Activated naive CD4-positive, alpha-beta T cell treated with anti-CD3 and anti-CD28 coated beads, Interleukin-2, amount 50 U/mL, for 24 hours (primary cell): ENCODE data around the gene PATZ1.

Experiments
- H3K27ac Mint-ChIP-seq: one replicate; pipeline ENCODE4 v1.8.0; 2021; ENCODE audit warnings: mild to moderate bottlenecking, mixed read lengths
- H3K27me3 Mint-ChIP-seq: one replicate; pipeline ENCODE4 v1.8.0; 2021; ENCODE audit warnings: mixed read lengths
- H3K36me3 Mint-ChIP-seq: one replicate; pipeline ENCODE4 v1.8.0; 2021; ENCODE audit warnings: mixed read lengths
- H3K4me1 Mint-ChIP-seq: one replicate; pipeline ENCODE4 v1.8.0; 2021; ENCODE audit warnings: mixed read lengths
- H3K4me3 Mint-ChIP-seq: one replicate; pipeline ENCODE4 v1.8.0; 2021; ENCODE audit warnings: mild to moderate bottlenecking, mixed read lengths
- H3K9me3 Mint-ChIP-seq: one replicate; pipeline ENCODE4 v1.8.0; 2021; ENCODE audit warnings: mixed read lengths

Gene PATZ1

DNA sequence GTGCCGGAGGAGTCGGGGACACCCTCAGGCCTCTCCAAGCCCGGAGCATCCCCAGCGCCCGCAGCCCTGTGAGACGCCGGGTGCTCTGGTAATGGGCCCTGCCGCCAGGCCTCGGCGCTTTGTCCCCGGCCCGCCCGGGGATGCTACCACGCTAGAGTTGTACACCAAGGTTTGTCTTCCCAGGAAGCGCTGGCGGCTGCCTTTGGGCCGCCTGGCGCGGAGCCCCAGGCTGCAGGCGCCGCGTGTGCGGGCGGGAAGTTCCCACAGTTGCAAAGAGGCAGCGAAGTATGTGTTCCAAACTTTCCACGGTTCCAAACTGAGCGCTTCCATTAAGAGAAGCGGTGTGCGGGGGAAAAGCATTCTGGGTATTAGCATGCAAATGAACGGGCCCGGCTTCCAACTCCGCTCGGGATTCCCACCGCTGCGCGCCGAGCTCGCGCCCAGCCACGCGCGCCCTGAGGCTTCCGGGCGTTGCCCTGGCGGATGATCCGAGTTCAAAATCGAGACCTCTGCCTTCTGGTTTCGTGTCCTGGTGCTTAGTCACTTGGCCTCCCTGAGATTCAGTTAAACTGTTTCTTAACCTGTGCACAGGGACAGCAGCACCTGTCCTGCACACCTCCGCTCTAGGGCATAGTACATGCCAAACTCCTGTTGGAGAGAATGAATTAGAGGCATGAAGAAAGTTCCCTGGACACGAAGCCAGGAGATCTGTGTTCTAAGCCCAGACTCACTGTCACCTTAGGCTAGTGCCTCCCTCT lies 1.3 kb upstream of the PATZ1 start:
- peak overlapping the region; percentile 82 for H3K27ac Mint-ChIP-seq
- no peaks in the 10 kb centered on the region for H3K9me3 Mint-ChIP-seq
- no peaks in the 10 kb centered on the region for H3K27me3 Mint-ChIP-seq
- peaks cover 30% of the 10 kb centered on the region for H3K4me1 Mint-ChIP-seq
- peaks cover 3% of the 10 kb centered on the region for H3K36me3 Mint-ChIP-seq
- H3K4me3 Mint-ChIP-seq = peak overlapping the region; percentile 88

DNA sequence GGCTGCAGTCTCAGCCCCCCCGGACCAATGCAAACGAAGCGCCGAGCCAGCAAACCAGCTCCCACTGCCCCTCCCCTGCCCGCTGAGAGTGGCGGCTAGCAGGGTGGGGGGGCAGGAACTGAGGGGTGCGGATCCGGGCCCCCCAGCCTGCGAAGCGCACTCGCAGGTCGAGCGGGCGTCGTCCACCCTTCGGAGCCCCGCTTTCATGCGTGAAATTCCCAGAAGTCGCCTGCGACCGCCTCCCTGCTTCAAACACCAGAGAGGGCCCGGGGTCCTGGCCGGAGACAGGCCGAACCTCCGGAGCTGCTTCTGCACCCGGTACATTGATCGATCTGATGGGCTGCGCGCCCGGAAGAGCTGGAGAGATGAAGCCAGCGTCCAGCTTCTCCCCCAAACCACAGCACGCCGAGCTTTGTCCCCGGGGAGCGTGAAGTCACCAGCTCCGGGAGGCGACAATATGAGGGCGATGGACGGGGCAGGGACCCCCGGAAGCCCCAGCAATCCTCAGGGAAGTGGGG lies 646 bp upstream of the PATZ1 start:
- Mint-ChIP-seq H3K27me3 (no peaks in the 10 kb centered on the region), H3K27ac (peak overlapping the region; percentile 46), H3K4me3 (peak overlapping the region; percentile 88), H3K4me1 (peaks cover 37% of the 10 kb centered on the region), H3K9me3 (no peaks in the 10 kb centered on the region), H3K36me3 (peaks cover 6% of the 10 kb centered on the region)

DNA sequence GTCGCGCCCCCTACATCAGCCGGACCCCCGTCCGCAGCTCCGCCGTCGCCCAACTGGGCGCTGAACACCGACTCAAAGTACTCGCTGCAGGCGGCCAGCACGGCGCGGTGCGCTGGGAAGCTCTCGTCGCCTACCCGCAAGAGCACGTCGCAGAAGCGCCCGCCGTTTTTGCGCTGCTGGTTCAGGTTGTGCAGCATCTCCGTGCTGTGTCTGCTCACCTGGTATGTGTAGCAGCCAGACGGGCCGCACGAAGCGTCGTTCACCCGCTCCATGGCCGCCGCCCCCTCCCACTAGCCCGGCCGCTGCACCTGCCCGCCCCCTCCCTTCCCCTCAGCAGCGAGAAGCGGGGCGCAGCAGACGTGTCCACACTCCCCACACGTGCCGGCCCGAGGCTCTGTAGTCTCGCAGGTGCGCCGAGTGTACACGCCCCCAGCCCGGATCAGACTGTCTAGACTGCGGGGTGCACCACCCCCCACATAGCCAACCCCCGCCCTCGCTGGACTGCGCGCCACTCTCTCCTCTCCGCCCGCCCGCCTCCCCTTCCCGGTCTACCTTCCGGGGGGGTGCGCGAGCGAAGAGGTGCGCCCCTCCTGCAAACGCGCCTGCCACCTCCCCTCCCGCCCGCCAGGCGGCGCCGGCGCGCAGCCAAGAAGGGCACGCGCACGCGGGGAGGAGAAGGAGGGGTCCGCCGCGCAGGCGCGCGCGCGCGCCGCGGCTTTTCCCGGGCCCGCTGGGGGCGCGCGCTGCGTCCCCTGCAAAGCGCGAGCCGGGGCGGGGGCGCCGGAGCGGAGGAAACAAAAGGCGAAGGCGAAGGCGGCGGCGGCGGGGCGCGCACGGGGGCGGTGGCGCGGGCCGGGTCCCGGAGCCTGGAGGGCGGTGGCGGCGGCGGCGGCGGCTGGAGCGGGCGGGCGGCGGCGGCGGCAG lies 553 bp downstream of the PATZ1 start:
- Mint-ChIP-seq H3K4me1 (peaks cover 49% of the 10 kb centered on the region), H3K4me3 (peak overlapping the region; percentile 90), H3K9me3 (no peaks in the 10 kb centered on the region), H3K27me3 (no peaks in the 10 kb centered on the region), H3K36me3 (peaks cover 6% of the 10 kb centered on the region), H3K27ac (peak overlapping the region; percentile 72)

DNA sequence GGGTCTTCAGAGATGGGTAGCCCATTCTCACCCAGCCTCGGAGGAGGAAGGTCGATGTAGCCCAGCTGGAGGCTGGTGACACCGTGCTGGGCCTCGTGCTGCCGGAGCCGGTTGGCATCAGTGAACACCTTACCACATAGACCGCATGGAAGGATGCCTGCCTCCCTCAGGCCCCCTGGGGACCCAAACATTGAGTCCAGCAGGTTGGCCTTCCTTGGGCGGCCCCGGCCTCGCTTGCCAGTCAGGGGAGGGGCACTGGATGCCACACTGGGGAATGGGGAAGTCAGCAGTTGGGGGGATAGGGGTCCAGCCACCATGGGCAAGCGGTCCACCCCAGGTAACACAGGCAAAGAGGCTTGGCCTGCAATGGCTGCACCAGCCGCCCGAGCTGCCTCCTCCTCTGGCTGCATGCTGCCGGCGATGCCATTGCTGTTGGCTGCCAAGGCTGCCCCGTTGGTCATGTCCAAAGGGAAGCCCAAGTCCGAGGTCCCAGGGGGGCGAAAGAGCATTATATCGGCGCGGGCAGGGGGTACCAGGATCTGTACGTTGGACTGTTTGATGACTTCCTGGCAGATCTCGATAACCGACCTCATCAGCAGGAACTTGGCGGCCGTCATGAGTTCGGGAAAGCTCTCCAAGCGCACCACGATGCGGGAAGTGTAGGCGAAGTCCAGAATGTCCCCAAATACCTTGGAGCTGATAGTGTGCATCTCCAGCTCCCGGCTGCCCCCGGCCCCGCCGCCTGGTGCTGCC lies 1.4 kb downstream of the PATZ1 start:
- Mint-ChIP-seq H3K4me1 (peaks cover 57% of the 10 kb centered on the region), H3K27me3 (no peaks in the 10 kb centered on the region), H3K27ac (peak overlapping the region; percentile 94), H3K36me3 (peaks cover 9% of the 10 kb centered on the region), H3K9me3 (no peaks in the 10 kb centered on the region), H3K4me3 (peak overlapping the region; percentile 90)

DNA sequence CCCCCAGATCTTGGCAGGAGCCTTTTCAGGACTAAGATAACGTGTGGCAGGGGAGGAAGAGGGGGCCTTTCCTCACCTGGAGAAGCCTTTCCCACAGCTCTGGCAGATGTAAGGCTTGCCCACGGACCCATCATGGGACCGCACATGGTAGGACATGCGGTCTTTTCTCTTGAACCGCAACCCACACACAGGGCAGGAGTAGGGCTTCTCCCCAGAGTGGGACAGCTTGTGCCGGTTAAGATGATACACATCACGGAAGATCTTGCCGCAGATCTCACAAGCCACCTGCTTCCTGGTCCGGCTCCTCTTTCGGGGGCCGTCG lies 1.9 kb downstream of the PATZ1 start:
- no peaks in the 10 kb centered on the region for H3K27me3 Mint-ChIP-seq
- H3K4me1 Mint-ChIP-seq = peaks cover 62% of the 10 kb centered on the region
- peaks cover 9% of the 10 kb centered on the region for H3K36me3 Mint-ChIP-seq
- H3K9me3 Mint-ChIP-seq = no peaks in the 10 kb centered on the region
- peak overlapping the region; percentile 90 for H3K4me3 Mint-ChIP-seq
- H3K27ac Mint-ChIP-seq = peak overlapping the region; percentile 94

DNA sequence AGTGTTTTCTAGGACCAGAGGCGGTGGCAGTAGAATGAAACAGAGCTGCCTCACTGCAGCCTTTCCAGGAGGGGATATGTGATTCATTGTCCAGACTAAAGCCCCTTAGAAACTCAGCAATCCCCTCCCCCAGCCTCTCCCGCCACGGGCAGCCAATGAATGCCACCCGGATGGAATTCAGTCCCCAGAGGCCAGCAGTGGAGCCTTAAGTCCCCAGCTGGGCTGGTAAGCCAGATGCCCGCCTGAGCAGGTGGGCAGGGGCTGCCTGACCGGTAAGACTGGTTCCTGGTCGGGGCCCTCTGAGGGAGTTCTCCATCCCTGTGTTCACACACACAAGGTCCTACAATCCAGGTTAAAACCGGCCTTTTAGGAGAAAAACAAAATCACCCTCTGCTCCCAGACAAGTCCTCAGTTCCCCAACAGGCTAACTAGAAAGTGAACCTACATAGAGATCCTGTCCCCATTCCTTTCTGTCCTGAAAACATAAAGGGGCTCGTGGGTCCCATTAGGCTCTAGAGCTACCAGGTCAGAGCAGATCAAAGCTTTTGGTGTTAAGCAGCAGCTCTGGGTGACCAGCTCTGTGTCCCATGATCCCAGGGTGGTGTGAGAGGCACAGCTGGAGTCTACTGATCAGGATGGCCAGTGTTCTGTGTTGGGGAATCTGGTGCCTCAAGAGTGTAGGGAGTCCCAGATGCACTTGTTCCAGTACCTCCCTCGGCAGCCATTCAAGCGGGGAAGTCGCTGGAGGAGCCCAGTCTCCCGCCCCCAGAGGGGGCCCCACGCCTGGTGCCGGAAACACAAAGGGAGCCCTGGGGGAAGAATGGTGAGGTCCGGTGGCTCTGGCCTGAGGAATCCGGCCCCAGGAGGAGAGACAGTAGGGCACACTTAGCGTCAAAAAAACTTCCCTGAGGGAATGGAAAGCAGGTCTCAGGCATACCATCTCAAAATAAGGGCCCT lies 2.6 kb downstream of the PATZ1 start:
- peaks cover 9% of the 10 kb centered on the region for H3K36me3 Mint-ChIP-seq
- no peaks in the 10 kb centered on the region for H3K9me3 Mint-ChIP-seq
- no peaks in the 10 kb centered on the region for H3K27me3 Mint-ChIP-seq
- peaks cover 66% of the 10 kb centered on the region for H3K4me1 Mint-ChIP-seq
- H3K4me3 Mint-ChIP-seq = peak overlapping the region; percentile 90
- peak overlapping the region; percentile 94 for H3K27ac Mint-ChIP-seq

DNA sequence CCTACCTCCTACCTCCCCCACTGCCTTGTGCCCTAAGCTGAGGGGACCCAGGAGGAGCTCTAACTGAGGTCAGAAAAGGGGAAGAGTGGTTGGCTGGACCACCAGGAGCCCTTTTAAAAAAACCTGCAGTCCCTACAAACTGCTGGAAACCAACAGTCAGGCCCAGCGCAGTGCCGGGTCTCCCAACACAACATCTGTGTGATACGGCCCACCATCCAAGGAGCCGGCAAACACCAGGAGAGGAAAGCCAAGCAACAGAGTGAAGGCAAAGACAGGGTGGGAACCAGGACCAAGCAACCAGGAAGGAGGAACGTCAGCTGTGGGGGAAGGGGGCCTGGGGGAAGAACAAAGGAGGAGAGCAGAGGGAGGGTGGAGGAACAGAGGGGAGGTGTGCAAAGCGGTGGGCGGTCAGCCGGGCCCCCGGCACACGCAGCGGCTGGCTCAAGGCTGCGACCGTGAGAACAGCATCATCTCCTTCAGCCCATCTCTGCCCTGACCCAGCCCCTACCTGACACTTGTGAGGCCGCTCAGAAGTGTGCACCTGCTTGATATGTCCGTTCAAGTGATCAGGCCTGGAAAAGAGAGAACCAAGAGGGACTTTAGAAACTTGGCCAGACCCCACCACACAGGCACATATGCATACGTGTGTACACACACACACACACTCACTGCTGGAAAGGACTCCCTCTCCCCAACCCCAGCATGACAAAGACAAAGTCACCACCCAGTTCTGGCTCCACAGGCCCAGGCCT lies 3.6 kb downstream of the PATZ1 start:
- Mint-ChIP-seq H3K4me3 (peak overlapping the region; percentile 90), H3K27me3 (no peaks in the 10 kb centered on the region), H3K9me3 (no peaks in the 10 kb centered on the region), H3K27ac (peak overlapping the region; percentile 89), H3K36me3 (peaks cover 9% of the 10 kb centered on the region), H3K4me1 (peaks cover 72% of the 10 kb centered on the region)

DNA sequence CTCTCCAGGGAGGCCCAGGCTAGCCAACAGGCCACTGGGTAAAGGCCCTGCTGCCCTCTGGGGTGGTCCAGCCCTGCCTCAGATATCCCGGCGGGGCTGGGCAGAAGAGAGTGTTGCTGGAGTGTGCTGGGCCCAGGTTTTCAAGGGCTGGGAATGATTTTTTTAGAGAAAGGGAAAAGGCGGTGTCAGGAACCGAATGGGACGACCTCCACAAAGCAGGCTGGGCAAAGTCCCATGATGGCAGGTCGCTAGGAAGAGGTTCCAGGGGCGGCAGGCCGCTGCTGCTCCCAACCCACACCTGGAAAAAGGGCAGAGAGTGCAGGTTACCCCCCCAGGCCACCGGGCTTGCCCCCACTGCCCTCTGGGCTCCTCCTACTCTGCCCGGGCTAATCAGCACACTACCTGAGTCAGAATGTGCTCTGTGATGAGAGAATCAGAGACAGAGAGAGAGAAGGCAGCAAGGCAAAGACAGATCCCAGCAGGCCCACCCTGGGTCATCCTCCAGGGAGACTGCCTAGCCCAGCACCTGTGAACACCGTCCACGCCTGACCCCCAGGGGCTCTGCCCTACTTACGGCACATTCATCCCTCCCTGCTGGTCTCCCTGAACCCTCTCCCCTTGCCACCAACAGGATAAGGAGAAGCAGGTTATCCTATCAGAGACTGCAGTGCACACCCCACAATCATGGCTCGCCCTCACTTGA lies 4.6 kb downstream of the PATZ1 start:
- Mint-ChIP-seq H3K36me3 (peaks cover 9% of the 10 kb centered on the region), H3K27ac (peak overlapping the region; percentile 84), H3K4me1 (peaks cover 78% of the 10 kb centered on the region), H3K27me3 (no peaks in the 10 kb centered on the region), H3K9me3 (no peaks in the 10 kb centered on the region), H3K4me3 (peak overlapping the region; percentile 90)

DNA sequence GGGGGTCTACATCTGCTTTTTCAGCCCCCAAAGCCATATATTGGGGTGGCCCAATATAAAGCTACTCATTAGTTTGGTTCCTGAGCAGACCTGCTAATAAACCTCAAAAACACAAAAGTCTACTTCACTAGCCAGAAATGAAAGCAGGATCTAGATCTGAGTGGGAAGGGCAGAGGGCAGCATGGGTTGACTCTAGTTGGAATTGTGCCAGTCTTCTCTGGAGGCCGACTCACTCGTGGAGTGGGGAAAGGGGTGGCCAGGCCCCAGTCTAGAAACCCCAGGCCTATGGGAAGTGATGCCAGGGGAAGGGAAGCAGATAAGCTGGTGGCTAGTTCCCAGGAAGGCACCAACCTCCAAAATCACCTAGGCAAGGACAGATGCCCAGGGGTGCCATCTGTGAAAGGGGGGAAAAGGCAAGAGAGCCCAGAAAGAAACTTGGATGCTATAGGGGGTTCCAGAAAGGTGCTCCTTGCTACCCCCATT lies 5.3 kb downstream of the PATZ1 start:
- Mint-ChIP-seq H3K36me3 (peaks cover 9% of the 10 kb centered on the region), H3K27ac (peak overlapping the region; percentile 81), H3K4me3 (peak overlapping the region; percentile 34), H3K27me3 (no peaks in the 10 kb centered on the region), H3K4me1 (peaks cover 81% of the 10 kb centered on the region), H3K9me3 (no peaks in the 10 kb centered on the region)

DNA sequence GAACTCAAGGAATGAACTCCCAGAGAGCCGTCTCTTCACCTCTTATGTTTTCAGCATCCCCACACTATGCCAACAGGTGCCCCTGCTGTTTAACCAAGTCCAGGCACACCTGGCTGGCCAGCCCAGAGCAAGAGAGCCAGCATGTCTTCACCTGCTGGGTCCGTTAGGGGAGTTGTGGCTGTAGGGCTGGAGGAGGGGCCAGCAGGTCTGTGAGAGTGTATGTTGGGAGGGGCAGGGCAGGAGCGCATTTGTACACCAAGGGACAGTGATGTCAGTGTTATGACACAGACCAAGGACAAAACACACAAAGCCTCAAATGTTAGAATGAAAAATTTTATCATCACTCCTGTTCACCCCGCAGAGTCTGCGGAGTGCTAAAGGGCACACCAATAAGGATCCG lies 5.8 kb downstream of the PATZ1 start:
- Mint-ChIP-seq H3K27ac (peak overlapping the region; percentile 81), H3K4me3 (peak overlapping the region; percentile 24), H3K27me3 (no peaks in the 10 kb centered on the region), H3K36me3 (peaks cover 9% of the 10 kb centered on the region), H3K9me3 (no peaks in the 10 kb centered on the region), H3K4me1 (peaks cover 86% of the 10 kb centered on the region)

DNA sequence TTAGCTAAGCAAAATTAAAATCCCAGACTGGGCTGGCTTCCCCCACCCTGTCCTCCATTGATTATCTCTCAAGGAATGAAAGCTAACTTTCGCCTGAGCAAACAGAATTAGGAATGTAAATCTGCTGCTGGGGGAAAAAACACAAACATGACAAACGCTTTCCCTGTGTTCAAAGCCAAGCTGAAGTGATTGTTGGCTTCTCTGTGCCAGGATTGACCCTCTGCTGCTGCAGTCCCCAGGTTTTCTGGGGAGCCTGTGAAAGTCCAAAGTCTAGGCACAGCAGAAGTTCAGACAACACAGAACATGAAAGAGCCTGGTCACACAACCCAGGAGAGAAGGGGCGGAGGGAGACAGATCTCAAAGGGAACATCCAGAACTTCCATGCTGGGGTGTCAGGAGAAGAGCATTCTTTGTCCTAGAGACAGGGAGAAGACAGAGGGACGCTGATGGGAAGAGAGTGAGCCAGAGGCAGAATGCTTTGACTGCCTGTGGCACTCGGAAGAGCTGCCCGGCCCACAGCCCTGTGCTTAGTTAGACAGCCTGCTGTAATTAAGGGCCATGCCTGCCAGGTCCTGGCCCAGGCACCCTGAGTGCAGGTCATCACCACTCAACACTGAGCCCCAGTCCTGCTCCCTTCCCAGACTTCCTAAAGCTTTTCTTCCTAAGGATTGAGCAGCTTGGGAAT lies 6.9 kb downstream of the PATZ1 start:
- H3K4me3 Mint-ChIP-seq = peak overlapping the region; percentile 9
- H3K27me3 Mint-ChIP-seq = no peaks in the 10 kb centered on the region
- H3K9me3 Mint-ChIP-seq = no peaks in the 10 kb centered on the region
- peaks cover 89% of the 10 kb centered on the region for H3K4me1 Mint-ChIP-seq
- peaks cover 9% of the 10 kb centered on the region for H3K36me3 Mint-ChIP-seq
- H3K27ac Mint-ChIP-seq = peak overlapping the region; percentile 88

DNA sequence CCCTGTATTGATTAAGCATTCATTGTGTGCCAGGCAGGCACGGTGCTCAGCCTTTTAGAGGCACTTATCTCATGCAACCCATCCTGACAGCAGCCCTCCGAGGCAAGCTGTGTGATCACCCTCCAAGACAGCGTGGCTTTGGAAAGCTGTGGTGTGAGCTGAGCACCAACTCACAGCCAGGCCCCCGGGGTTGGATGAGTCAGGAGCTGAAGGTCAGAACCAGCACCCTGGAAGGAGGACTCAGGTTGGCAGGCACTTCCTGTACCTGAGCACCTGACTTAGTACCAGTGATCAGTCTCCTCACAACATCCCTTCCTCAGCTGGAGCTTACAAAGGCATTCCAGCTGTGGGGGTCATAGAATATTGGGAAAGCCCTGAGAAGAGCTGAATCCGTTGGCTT lies 9.0 kb downstream of the PATZ1 start:
- H3K36me3 Mint-ChIP-seq = peaks cover 11% of the 10 kb centered on the region
- H3K9me3 Mint-ChIP-seq = no peaks in the 10 kb centered on the region
- peaks cover 85% of the 10 kb centered on the region for H3K4me1 Mint-ChIP-seq
- H3K27ac Mint-ChIP-seq = peak overlapping the region; percentile 74
- H3K4me3 Mint-ChIP-seq = no peak overlapping the region
- no peaks in the 10 kb centered on the region for H3K27me3 Mint-ChIP-seq

DNA sequence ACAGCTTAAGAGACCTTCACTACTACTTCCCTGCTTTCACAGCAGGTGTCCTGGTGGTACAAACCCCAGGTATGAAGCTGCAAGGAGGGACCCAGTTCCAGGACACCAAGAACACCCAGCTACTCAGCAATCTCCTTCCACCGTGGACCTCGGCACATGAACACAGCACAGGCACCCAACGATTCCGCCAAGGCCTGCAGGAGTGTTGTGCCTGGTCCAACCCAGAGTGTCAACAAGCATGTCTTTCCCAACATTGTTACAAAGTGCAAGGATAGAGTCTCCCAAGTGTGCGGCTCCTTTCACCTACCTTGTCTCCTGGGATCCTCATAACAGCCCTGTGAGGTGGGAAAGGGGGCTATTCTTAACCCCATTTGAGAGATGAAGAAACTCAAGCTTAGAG lies 11.8 kb downstream of the PATZ1 start:
- no peaks in the 10 kb centered on the region for H3K27me3 Mint-ChIP-seq
- H3K9me3 Mint-ChIP-seq = no peaks in the 10 kb centered on the region
- H3K4me1 Mint-ChIP-seq = peaks cover 70% of the 10 kb centered on the region
- no peak overlapping the region for H3K27ac Mint-ChIP-seq
- H3K4me3 Mint-ChIP-seq = no peak overlapping the region
- H3K36me3 Mint-ChIP-seq = peaks cover 9% of the 10 kb centered on the region
